HG03159 (cell line): ENCODE results near the gene FOXP1.

ENCODE experiments used
- ATAC-seq: cut with Tn5 transposase; IDR thresholded peaks from one replicate; pipeline ENCODE4 v1.9.1; 2021; ENCODE audit warnings: mild to moderate bottlenecking, moderate library complexity; ENCODE audit not compliant: unreplicated experiment

FOXP1 gene

GRCh38 chr3:71488882-71489281 lies 94.6 kb downstream of the FOXP1 start:
- no peak for ATAC-seq

- no peak for ATAC-seq
These were observed 95.1 kb downstream of the FOXP1 start for GRCh38 chr3:71488391-71488809.

GRCh38 chr3:71487418-71487817 lies 96.1 kb downstream of the FOXP1 start:
- ATAC-seq = no peak

GRCh38 chr3:71486831-71487230 lies 96.7 kb downstream of the FOXP1 start:
- no peak for ATAC-seq

GRCh38 chr3:71485896-71486295 lies 97.6 kb downstream of the FOXP1 start:
- ATAC-seq = no peak

GRCh38 chr3:71484452-71484851 lies 99.1 kb downstream of the FOXP1 start:
- no peak for ATAC-seq

- ATAC-seq = no peak
These were observed 99.5 kb downstream of the FOXP1 start for GRCh38 chr3:71484047-71484446.

GRCh38 chr3:71482771-71483170 lies 100.8 kb downstream of the FOXP1 start:
- no peak for ATAC-seq

- ATAC-seq = no peak
These were observed 105.0 kb downstream of the FOXP1 start for GRCh38 chr3:71478568-71478967.

- no peak for ATAC-seq
These were observed 106.6 kb downstream of the FOXP1 start for GRCh38 chr3:71476950-71477349.

GRCh38 chr3:71469138-71469435 lies 114.4 kb downstream of the FOXP1 start:
- ATAC-seq = no peak

GRCh38 chr3:71468311-71469137 lies 115.0 kb downstream of the FOXP1 start:
- ATAC-seq = no peak

- ATAC-seq = no peak
These were observed 117.0 kb downstream of the FOXP1 start for GRCh38 chr3:71466483-71466882.

GRCh38 chr3:71465371-71466036 lies 118.0 kb downstream of the FOXP1 start:
- ATAC-seq = no peak

GRCh38 chr3:71464613-71465012 lies 118.9 kb downstream of the FOXP1 start:
- no peak for ATAC-seq

GRCh38 chr3:71463617-71464016 lies 119.9 kb downstream of the FOXP1 start:
- no peak for ATAC-seq

- ATAC-seq = no peak
These were observed 120.9 kb downstream of the FOXP1 start for GRCh38 chr3:71462586-71462985.

- no peak for ATAC-seq
These were observed 121.6 kb downstream of the FOXP1 start for GRCh38 chr3:71461749-71462483.

- no peak for ATAC-seq
These were observed 122.4 kb downstream of the FOXP1 start for GRCh38 chr3:71461114-71461513.

- ATAC-seq = no peak
These were observed 124.6 kb downstream of the FOXP1 start for GRCh38 chr3:71458895-71459294.

- no peak for ATAC-seq
These were observed 126.7 kb downstream of the FOXP1 start for GRCh38 chr3:71456826-71457225.

GRCh38 chr3:71456156-71456555 lies 127.4 kb downstream of the FOXP1 start:
- ATAC-seq = no peak
